ENCODE results near the gene RHOA. TPM values are rescaled to one million over a fixed set of nuclear protein-coding genes. Genes with fewer than 3 reads are reported as not detected.

RHOA gene
- total RNA-seq, 1 experiment from 2014 or later = 348 TPM

GRCh38 chr3:49339581-49339940 lies 72.2 kb downstream of the RHOA start:
- intact Hi-C loops (cut with micrococcal nuclease; ENCODE audit: unreplicated experiment) = no loop called here
- H3K9me3 Mint-ChIP-seq (ENCODE audit: unreplicated experiment) = no peaks in the 10 kb centered on the region
- ChIA-PET CTCF (interaction anchor here (0.6 to 1.9 kb wide), 26 partner anchors 9 to 1464 kb away, joined by 3 to 60 read pairs (median 6); partner anchors contain the start of genes AMT, KLHDC8B, NICN1 and QRICH1), POLR2A (interaction anchor here (0.5 to 2.2 kb wide), 12 partner anchors 11 to 332 kb away, joined by 3 to 34 read pairs (median 10); partner anchors contain the start of genes DAG1, GPX1, LAMB2 and NICN1)
- H3K27me3 Mint-ChIP-seq (ENCODE audit: insufficient read depth, unreplicated experiment) = no peaks in the 10 kb centered on the region
- H3K27ac Mint-ChIP-seq (ENCODE audit: unreplicated experiment) = peak overlapping the region; percentile 90
- peaks cover 13% of the 10 kb centered on the region for H3K4me1 Mint-ChIP-seq (ENCODE audit: low read depth, unreplicated experiment)
- Histone ChIP-seq H3K9me3 (no peaks in the 10 kb centered on the region), H3K36me3 (ENCODE audit: control insufficient read depth, insufficient read depth, low read length) (no peaks in the 10 kb centered on the region), H3K4me1 (0 out of 2 replicates have a peak, but pooled peaks cover 4% of the 10 kb centered on the region), H3K4me3 (ENCODE audit: low read depth, low read length) (peak overlapping the region; percentile 73), H3K27me3 (replicated peaks; ENCODE audit: control insufficient read depth, insufficient read depth, low read length) (no peaks in the 10 kb centered on the region)
- TF ChIP-seq CTCF (IDR thresholded peaks at IDR 0.05; ENCODE audit: insufficient read depth in 1 of 2, low read depth in 1 of 2, low read length in 1 of 2, severe bottlenecking in 1 of 2, unreplicated experiment in 1 of 2) = no peak
- peaks cover 29% of the 10 kb centered on the region for H3K36me3 Mint-ChIP-seq (ENCODE audit: insufficient read depth, unreplicated experiment)
- DNase-seq = peak; percentile 64
- H3K4me3 Mint-ChIP-seq (ENCODE audit: unreplicated experiment) = peak overlapping the region; percentile 91
- no TSS peak for BruUV-seq (replicated peaks)

GRCh38 chr3:49333916-49334633 lies 77.7 kb downstream of the RHOA start:
- H3K27me3 Mint-ChIP-seq (ENCODE audit: insufficient read depth, unreplicated experiment) = no peaks in the 10 kb centered on the region
- Histone ChIP-seq H3K9me3 (no peaks in the 10 kb centered on the region), H3K27me3 (replicated peaks; ENCODE audit: control insufficient read depth, insufficient read depth, low read length) (no peaks in the 10 kb centered on the region), H3K36me3 (ENCODE audit: control insufficient read depth, insufficient read depth, low read length) (no peaks in the 10 kb centered on the region; the same call in 1 of the 2 replicates), H3K4me1 (0 out of 2 replicates have a peak, but pooled peaks cover 2% of the 10 kb centered on the region), H3K4me3 (ENCODE audit: low read depth, low read length) (no peak overlapping the region)
- no peak for DNase-seq
- H3K36me3 Mint-ChIP-seq (ENCODE audit: insufficient read depth, unreplicated experiment) = peaks cover 60% of the 10 kb centered on the region
- H3K4me1 Mint-ChIP-seq (ENCODE audit: low read depth, unreplicated experiment) = peaks cover 2% of the 10 kb centered on the region
- H3K4me3 Mint-ChIP-seq (ENCODE audit: unreplicated experiment) = no peak overlapping the region
- H3K9me3 Mint-ChIP-seq (ENCODE audit: unreplicated experiment) = no peaks in the 10 kb centered on the region
- CTCF ChIA-PET = no interaction called here
- H3K27ac Mint-ChIP-seq (ENCODE audit: unreplicated experiment) = no peak overlapping the region
- TF ChIP-seq CTCF (IDR thresholded peaks at IDR 0.05; ENCODE audit: insufficient read depth in 1 of 2, low read depth in 1 of 2, low read length in 1 of 2, severe bottlenecking in 1 of 2, unreplicated experiment in 1 of 2) = no peak
- intact Hi-C loops (cut with micrococcal nuclease; ENCODE audit: unreplicated experiment) = no loop called here
- no TSS peak for BruUV-seq (replicated peaks)
- POLR2A ChIA-PET = no interaction called here

- Mint-ChIP-seq H3K4me3 (ENCODE audit: unreplicated experiment) (no peak overlapping the region), H3K9me3 (ENCODE audit: unreplicated experiment) (no peaks in the 10 kb centered on the region), H3K27ac (ENCODE audit: unreplicated experiment) (no peak overlapping the region), H3K36me3 (ENCODE audit: insufficient read depth, unreplicated experiment) (peaks cover 65% of the 10 kb centered on the region), H3K4me1 (ENCODE audit: low read depth, unreplicated experiment) (no peaks in the 10 kb centered on the region), H3K27me3 (ENCODE audit: insufficient read depth, unreplicated experiment) (no peaks in the 10 kb centered on the region)
- H3K9me3 ChIP-seq = no peaks in the 10 kb centered on the region
- no peaks in the 10 kb centered on the region; the same call in 1 of the 2 replicates for H3K36me3 ChIP-seq (ENCODE audit: control insufficient read depth, insufficient read depth, low read length)
- ChIA-PET POLR2A (interaction anchor here (0.7 kb wide), 1 partner anchor 95 kb away, joined by 3 read pairs; no protein-coding TSS in a partner anchor), CTCF (interaction anchor here (0.6 to 1.5 kb wide), 3 partner anchors 79 to 162 kb away, joined by 3 to 4 read pairs (median 3); partner anchors contain the start of genes KLHDC8B and RHOA)
- DNase-seq = no peak
- no TSS peak for BruUV-seq (replicated peaks)
- TF ChIP-seq CTCF (IDR thresholded peaks at IDR 0.05; ENCODE audit: insufficient read depth in 1 of 2, low read depth in 1 of 2, low read length in 1 of 2, severe bottlenecking in 1 of 2, unreplicated experiment in 1 of 2) = no peak
- H3K4me1 ChIP-seq = no peaks in the 10 kb centered on the region
- H3K4me3 ChIP-seq (ENCODE audit: low read depth, low read length) = no peak overlapping the region
- intact Hi-C loops (cut with micrococcal nuclease; ENCODE audit: unreplicated experiment) = no loop called here
- H3K27me3 ChIP-seq (replicated peaks; ENCODE audit: control insufficient read depth, insufficient read depth, low read length) = no peaks in the 10 kb centered on the region
Measured at GRCh38 chr3:49333091-49333490, 78.7 kb downstream of the RHOA start.
